HG02852 (cell line): ENCODE measurements around the gene ILDR2.

Experiments
- ATAC-seq: cut with Tn5 transposase; IDR thresholded peaks from one replicate; pipeline ENCODE4 v1.9.1; 2021; ENCODE audit warnings: mild to moderate bottlenecking, moderate library complexity; ENCODE audit not compliant: unreplicated experiment

ILDR2 gene

DNA sequence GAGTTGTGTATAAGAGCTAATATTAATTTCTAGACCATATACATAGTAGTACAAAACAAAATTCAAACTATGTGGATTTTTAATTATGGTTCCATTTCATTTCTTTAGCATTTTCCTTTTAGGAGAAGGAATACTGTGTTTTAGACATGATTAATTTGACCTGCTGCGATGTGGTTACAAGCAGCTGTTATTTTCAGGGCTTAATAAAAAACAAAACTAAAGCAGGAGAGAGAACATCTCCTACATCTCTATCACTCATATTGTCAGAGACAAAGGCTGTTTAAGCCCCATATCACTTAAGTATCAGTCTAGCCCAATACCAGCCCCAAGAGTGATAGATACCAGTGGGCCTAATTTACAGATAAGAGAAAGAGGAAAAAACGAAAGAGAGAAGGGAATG, 47.6 kb downstream of the ILDR2 start:
- no peak for ATAC-seq

DNA sequence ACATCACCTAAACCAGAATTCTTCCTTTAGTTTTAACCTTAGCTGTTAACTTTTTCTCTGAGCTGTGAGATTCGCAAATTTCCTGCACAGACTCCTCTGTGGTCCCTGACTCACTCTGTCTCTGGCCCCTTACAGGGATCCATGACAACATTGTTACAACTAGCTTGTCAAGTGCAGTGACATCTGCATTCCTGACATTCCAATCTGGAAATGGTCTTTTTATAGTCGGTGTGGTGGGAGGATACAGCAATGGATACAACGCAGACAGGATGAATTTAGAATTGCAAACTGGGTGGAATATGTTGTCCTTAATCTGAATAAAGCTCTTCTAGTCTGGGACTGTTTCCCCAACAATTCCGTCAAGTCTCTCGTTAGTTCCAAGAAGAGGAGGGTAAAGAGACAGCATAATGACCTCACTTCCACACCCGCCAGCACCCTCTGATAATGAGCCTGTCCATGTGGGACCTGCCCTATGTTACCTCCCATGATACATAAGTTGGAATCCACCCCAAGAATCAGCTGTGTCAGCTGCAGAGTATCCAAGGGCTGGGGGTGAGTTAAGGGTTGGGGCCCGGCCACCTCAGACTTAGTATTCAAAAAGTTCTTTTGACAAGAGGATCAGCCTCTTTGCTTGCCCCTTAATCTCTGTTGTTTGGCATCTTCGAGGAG, 49.4 kb downstream of the ILDR2 start:
- ATAC-seq, result no peak

DNA sequence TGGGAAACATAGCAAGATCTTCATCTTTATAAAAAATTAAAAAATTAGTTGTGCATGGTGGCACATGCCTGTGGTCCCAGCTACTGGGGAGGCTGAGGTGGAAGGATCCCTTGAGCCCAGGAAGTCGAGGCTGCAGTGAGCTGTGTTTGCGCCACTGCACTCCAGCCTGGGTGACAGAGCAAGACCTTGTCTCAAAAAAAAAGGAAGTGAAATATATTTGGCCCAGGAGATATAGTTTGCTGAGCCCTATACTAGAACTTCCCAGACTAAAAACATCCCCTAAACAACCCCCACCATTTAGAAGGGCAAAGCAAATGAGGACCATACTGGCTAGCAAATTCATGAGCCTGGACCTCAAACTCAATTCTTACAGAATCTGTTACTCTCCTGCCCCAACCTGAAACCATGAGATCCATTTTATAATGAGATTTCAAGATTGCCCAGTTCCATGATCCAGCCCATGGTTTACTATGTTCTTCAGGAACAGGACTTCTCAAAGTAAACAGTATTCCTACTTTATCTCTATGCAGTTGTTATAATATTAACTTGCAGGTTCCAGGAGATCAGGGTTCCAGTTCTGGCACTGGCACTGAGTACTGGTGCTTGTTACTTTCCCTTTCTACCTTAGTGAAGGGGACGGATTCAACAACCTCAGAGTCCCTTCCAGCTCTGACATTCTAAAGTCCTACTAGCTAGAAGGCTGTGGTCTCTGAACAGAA, 50.4 kb downstream of the ILDR2 start:
- peak; percentile 89 for ATAC-seq

DNA sequence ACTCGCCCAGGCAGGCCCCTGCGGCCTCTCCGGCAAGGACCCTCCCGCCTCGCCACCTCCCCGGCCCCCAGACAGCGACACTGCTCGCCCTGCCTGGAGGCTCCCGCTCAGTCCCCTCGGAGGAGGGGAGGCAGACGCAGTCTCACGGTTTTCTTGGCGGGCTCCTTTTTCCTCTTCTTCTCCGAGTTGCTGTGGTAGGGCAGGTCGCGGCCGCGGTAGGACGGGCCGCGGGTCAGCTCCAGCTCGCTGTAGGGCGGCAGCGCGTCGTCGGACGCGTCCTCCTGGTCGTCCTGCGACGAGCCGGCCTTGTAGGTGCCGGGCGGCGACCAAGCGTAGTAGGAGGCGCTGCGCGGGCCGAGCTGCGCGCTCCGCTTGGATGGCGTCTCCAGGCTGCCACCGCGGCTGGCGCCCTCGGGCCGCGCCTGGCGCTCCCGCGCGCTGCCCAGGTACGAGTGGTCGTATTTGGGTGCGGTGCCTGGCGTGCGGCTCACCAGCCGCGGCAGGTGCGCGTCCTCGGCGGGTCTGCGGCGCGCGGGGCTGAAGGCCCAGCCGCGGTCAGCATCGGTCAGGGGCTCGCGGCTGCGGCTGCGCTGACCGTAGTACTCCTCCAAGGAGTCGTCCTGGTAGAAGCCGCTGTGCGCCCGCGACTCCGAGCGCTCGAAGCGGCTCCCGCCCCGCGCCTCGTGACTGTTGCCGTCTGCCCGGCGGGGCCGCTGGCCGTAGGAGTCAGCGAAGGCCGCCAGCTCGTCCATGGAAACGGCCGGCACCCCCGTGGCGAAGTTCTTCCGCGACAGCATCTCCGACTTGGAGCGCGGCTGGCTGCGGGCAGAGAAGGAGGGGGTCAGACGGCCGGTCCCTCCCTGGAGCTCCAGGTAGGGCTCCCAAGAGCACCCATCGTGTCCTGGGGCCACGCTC, 54.5 kb downstream of the ILDR2 start:
- ATAC-seq, result no peak

DNA sequence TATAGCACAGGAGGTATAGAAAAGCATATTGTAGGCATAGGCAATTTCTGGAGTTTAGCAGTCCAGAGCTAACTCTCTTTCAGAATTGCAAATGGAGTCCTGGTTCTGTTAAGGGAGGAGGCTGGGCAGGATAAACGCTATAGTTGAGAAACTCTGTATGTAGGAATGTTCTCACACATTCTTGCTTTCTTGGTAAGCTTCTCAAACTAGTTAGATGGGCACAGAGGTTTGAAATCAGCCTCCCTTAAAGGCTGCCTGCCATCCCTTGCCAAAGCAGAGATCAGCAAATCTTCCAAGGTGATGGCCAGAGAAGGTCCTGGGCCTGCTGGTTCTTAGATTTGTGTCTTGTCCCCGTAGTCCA, 56.4 kb downstream of the ILDR2 start:
- ATAC-seq, result no peak

DNA sequence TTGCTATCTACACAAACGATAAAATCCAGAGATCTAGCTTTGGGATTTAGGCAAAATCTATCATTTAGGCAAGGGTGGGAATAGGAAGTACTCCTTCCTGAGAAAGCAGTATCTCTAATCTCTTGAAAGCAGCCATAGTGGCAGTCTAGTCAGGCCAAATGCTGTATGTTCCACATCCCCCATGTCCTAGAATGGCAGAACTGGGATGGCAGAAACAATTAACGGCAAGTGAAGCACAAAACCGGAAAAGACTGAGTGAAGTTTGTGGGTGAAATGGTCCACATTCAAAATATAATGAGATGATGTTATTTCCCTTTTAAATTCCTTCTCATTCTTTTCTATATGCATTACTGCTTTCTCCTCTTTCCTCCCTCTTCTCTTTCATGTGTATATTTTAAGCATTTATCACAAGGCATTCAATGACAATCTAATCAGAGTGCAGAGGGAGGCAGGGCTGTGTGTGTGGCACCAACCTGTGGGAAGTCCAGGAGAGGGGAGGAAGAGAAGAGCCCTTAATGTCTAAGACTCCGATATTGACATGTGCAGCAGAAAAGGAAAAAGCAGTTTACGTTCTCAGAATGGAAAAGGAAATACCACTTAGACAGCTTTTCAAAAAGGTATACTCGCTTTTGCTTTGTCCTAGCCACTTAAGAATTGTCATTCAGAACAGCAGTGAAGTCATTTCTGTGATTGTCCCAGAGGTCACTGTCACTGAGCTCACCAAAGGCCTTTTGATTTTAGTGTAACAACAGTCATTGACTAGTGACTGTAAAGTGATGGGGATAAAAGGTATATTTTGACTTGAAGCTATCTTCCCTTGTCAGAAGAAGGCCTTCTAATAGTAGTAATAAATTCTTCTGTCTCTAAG, 57.0 kb downstream of the ILDR2 start:
- no peak for ATAC-seq

DNA sequence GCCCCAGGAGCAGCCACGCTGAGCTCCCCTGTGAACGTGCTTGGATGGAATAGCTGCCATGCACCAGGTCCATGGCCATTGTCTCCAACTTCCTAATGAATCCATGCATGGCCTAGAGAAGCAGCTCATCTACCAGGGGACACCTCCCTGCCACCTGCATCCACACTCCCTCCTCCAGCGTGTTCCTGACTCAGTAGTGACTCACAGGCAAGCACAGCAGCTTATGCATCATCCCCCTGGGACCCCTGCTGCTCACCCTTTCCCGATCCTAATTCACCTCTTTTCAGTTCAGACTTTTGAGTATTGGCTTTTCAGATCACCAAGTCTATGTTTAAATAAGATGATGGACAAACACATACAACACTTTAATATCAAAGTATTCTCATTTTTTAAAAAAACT, 59.4 kb downstream of the ILDR2 start:
- ATAC-seq, result no peak

DNA sequence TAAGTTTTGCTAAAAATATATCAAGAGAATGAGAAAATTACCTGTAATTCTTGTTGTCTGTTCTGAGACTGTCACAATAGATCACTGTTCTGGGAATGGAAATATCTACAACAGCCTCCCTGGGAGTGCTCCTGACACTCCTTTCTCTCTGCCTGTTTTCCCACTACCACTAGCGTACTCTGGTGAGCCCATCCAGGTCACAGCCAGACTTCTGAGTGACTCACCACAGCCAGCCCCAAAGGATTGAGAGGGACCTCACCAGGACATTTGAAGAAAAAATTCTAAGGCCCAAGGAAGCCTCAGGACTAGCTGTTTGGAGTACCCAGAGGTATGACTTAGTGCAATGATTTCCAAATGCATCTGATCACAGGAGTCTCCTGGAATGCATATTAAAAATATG, 60.3 kb downstream of the ILDR2 start:
- ATAC-seq, result no peak

DNA sequence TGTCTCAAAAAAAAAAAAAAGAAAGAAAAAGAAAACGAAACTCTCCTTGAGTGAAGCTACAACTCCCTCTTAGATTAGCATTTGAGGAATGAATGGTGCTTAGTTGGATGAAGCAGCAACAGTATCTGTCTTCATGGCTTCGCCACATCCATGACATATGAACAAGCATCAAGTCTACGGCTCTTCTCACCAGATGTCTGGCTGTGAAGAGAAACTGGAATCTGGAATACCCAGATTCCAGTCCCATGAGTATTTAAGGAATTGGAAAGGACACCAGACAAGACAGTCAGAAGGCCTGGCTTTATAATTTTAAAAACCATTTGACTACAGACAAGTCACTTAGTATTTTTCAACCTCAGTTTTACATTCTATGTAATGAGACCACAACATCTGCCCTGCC, 61.2 kb downstream of the ILDR2 start:
- ATAC-seq, result no peak

DNA sequence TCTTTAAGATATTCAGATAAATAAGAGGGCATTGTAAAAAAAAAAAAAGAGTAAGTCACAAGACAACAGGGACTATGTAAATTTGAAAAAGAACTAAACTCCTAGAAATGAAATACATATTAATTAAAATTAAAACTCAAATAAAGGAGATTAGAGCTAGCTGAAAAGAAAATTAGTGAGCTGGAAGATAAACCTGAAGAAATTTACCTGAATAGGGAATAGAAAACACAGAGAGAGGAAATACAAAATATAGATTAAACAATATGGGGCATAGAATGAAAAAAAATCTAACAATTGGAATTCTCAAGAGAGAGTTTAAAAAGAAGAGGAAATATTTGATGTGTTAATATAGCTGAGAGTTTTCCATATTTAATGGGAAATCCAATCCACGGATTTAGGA, 63.7 kb downstream of the ILDR2 start:
- ATAC-seq, result no peak

DNA sequence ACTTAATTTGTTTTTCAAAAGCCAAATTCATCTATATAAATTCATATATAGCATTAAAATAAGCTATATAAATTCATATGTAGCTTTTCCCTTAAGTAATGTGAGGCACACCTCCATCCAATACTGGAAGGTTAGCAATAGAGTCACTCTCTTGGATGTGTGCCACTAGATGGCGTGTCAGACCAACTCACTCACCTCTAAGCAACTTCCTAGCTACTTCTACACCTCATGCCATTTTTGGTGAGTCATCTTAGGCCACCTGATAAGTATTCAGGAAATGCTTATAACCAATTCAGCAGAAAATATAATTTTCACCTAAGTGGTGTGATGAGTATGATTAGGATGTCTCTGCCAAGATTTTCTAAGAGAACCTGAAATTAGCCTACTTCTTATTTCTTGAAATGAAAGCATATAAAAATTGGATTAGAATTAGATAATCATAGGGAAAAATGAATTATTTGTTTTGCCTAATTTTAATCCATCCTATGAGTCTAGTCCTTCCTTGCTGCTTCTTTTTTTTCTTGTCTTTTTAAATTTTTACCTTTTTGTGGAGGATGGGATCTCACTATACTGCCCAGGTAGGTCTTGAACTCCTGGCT, 64.8 kb downstream of the ILDR2 start:
- ATAC-seq, result peak; percentile 96

DNA sequence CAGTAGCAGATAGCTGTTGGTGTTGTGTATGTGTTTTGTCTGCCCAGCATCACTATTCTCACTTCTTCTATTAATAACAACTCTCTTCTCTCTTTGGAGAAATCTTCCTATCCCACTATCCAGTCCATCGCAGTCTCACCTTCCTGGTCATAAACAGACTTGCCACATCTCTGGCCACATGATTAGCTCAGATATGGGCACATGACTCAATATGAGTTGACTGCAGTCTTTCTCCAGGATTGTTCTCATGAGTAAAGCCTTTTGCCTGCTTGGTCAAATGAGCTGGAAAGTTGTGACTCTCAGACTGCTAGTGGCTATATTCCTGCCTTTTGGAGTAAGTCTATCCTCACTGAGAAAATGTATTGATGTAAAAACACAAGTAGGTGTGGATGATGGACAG, 66.4 kb downstream of the ILDR2 start:
- no peak for ATAC-seq

DNA sequence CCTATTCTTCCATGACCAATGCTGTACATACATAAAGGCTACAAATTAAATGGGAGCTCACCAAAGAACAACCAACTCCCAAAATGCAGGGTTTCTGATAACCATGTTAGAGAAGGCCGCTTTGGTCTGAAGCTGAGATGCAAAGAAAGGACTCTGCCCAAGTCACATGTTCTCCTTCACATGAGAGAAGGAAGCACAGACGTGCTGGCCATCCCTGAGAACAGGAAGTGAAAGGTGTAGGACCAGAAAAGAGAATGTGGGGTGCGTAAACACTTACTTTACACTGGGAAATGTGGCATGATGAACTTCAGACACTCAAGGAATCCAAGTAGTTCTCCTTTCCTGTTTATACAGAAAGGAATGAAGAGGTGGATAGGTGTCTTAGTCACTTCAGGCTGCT, 67.6 kb downstream of the ILDR2 start:
- no peak for ATAC-seq

DNA sequence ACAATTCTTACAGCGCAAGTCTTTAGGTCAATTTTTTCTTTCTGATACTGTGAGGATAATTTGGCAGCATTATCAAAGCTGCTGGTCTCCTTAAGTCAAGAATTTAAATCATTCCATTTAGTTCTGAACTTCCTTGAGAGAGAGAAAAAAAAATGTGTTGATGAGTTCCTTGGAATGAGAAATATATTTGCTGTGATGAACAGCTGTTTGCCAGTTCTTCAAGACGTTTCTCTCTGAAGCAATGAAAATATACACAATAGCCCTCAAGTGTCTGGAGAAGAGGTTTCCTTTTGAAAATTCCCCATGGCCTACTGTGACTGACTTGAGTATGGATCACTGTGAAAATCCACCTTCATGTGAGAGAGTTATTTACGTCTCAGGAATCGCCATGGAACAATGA, 68.3 kb downstream of the ILDR2 start:
- no peak for ATAC-seq

DNA sequence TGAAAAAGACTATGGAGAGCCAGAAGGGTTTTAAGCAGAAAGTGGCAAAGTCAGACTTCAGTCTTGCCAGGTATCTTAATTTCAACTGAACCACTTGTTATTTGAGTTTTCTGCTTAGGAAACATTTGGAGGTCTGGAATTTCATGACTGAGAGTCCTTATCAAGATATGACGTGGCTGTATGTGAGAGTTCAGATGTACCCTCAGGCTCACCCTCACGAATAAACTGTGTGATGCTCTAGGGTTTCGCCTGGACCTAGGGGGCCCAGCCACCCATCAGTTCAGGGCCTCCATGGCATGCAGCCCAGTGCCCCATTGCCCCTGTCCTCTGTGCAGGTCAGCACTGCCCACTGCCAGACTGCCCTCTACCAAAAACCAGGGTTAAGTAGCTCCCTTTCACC, 68.7 kb downstream of the ILDR2 start:
- ATAC-seq, result no peak

DNA sequence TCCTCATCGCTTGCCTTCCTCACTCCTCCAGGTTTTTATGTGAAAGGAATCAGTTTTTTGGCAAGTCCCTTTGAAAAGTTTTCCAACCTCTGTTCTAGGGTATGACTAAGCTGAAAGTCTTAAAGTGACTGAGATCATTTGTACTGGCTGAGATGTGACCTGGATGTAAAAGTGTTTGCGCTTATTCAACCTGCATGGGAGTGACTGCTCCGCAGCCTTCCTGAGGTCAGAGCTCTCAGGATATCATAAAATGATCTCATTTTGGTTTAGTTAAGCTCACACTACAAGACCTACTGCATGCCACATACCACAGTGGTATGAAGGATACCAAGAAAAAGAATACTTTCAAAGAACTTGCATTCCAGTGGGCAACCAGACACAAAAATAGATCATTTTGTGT, 69.4 kb downstream of the ILDR2 start:
- ATAC-seq, result no peak

DNA sequence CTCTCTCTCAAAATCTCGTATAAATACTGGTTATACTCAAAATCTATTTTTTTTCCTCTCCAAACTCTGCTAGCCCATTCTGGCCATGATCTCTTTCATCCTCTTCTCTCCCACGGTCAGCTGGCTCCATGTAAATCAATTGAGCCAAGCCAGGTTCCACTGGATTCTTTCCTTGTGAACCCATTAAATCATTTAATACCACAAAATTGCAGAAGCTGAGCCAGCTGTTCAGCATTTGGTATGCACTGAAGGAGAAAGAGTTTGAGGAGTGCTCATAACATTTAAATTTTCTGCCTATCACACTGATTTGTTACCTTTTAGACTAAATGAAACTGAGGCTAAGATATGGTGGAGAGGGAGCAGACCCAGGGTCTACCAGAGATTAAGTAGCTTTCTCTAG, 70.2 kb downstream of the ILDR2 start:
- ATAC-seq, result no peak

DNA sequence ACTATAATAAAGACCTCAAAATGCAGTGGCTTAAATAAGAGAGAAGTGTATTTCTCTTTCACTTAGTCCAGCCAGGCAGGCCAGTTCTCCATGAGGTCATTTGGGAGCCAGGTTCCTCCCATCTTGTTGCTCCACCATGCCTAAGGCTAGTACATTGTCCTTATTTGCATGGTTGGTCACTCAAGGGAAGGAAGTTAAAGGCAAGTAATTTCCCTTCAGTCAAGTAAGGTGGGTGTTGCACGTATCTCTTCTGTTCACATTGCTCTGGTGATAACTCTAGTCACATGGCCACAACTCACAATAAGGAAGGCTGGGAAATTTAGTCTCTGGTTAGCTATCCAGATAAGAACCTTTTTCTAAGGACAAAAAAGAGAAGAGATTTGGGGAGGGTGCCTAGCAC, 72.1 kb downstream of the ILDR2 start:
- ATAC-seq, result no peak

DNA sequence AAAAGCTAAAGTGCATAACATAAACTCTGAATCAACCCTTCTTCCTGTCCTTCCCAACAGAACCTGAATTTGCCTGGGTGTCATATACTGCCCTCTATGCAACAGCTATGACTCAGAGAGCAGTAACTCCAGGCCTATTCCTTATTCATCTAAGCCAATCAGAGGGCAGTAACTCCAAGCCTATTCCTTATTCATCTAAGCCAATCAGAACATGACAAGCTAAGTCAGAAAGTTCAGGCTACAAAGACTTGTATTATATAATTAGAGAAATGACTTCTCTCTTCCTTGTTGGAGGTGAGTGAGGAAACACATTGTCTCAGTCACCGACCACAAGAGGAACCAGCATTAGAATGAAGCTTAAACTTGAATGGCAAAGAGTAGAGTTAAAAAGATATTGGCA, 73.1 kb downstream of the ILDR2 start:
- ATAC-seq, result no peak

DNA sequence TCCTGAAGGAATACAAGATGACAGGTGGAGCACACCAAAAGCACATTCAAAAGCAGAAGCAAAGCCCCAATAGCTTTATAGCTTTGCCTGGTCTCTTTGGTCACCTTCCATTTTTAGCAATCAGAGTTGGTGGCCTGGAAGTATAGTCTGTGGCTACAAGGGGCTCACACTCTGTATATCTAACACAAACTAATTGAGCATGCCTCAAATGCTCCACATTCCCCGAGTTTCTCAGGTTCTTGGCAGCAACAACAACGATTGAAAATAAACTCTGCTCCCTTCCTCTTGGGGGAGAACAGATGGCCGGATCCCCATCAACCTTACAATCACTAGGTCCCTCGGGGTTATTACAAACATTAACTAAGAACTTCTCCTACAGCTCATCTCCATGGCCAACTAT, 74.4 kb downstream of the ILDR2 start:
- no peak for ATAC-seq

DNA sequence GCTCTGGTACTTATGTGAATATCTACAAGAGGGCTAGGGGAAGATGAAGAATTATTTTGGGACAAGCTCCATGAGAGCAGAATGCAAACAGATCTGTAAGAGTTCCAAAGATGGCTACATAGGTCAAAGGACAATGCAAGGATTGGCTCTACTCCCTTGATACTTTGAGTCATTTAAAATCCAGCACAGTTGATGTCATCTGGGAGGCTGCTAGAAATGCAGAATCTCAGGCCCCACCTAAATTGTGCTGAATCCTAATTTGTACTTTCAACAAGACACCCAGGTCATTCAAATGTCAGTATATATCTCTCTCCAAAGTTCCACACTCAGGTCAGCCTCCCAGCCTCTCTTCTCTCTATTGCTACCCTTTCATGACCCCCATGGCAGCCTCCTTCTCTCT, 75.6 kb downstream of the ILDR2 start:
- ATAC-seq, result no peak
